Measurements from ENCODE around the gene AMBRA1.

Gene AMBRA1

DNA sequence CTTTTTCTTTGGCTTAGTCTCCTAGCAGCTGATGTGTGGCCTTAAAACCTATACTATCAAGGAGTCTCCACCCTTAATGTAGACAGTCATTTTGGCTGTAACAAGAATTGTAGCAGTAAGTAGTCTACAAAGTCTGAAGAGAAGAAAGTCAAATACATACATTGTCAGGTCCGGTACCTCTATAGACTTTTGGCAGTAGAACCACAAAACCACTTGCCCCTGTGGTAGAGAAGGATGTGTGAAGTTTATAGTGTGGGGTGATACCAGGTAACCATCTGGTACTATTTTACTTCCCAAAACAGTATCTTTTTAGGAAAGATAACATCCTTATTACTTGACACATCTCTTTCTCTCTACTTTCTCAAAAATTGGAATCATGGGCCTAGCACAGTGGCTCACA, 38.7 kb upstream of the AMBRA1 start:
- TF ChIP-seq SPI1 (IDR thresholded peaks at IDR 0.05; ENCODE audit: borderline replicate concordance, low read depth) (no peak), POLR2AphosphoS5 (IDR thresholded peaks at IDR 0.05; ENCODE audit: low read depth) (no peak), GABPA (IDR thresholded peaks at IDR 0.05; ENCODE audit: low read depth) (no peak)
- TF ChIP-seq, protein P1, sequence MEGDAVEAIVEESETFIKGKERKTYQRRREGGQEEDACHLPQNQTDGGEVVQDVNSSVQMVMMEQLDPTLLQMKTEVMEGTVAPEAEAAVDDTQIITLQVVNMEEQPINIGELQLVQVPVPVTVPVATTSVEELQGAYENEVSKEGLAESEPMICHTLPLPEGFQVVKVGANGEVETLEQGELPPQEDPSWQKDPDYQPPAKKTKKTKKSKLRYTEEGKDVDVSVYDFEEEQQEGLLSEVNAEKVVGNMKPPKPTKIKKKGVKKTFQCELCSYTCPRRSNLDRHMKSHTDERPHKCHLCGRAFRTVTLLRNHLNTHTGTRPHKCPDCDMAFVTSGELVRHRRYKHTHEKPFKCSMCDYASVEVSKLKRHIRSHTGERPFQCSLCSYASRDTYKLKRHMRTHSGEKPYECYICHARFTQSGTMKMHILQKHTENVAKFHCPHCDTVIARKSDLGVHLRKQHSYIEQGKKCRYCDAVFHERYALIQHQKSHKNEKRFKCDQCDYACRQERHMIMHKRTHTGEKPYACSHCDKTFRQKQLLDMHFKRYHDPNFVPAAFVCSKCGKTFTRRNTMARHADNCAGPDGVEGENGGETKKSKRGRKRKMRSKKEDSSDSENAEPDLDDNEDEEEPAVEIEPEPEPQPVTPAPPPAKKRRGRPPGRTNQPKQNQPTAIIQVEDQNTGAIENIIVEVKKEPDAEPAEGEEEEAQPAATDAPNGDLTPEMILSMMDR (IDR thresholded peaks at IDR 0.05; ENCODE audit: insufficient read depth, low read length): no peak
- TF ChIP-seq, protein P2, sequence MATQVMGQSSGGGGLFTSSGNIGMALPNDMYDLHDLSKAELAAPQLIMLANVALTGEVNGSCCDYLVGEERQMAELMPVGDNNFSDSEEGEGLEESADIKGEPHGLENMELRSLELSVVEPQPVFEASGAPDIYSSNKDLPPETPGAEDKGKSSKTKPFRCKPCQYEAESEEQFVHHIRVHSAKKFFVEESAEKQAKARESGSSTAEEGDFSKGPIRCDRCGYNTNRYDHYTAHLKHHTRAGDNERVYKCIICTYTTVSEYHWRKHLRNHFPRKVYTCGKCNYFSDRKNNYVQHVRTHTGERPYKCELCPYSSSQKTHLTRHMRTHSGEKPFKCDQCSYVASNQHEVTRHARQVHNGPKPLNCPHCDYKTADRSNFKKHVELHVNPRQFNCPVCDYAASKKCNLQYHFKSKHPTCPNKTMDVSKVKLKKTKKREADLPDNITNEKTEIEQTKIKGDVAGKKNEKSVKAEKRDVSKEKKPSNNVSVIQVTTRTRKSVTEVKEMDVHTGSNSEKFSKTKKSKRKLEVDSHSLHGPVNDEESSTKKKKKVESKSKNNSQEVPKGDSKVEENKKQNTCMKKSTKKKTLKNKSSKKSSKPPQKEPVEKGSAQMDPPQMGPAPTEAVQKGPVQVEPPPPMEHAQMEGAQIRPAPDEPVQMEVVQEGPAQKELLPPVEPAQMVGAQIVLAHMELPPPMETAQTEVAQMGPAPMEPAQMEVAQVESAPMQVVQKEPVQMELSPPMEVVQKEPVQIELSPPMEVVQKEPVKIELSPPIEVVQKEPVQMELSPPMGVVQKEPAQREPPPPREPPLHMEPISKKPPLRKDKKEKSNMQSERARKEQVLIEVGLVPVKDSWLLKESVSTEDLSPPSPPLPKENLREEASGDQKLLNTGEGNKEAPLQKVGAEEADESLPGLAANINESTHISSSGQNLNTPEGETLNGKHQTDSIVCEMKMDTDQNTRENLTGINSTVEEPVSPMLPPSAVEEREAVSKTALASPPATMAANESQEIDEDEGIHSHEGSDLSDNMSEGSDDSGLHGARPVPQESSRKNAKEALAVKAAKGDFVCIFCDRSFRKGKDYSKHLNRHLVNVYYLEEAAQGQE (IDR thresholded peaks at IDR 0.05; ENCODE audit: insufficient replicate concordance, low read depth): no peak

DNA sequence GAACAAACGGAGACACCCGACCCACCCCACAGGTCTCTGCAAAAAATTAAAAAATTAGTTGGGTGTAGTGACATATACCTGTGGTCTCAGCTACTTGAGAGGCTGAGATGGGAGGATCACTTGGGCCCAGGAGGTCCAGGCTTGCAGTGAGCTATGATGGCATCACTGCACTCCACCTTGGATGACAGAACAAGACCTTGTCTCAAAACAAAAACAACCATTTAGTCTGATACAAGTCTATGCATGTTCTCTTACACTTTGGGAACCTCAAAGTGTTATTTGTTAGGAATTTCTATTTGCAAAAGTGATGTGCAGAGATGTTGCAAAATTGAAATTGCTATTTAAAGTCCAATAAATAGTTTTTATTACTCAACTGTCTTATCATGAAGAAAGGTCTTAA, 37.9 kb upstream of the AMBRA1 start:
- TF ChIP-seq POLR2AphosphoS5 (IDR thresholded peaks at IDR 0.05; ENCODE audit: low read depth) (no peak), SPI1 (IDR thresholded peaks at IDR 0.05; ENCODE audit: borderline replicate concordance, low read depth) (no peak), GABPA (IDR thresholded peaks at IDR 0.05; ENCODE audit: low read depth) (no peak)
- TF ChIP-seq, protein P1 (IDR thresholded peaks at IDR 0.05; ENCODE audit: insufficient read depth, low read length): no peak
- TF ChIP-seq, protein P2 (IDR thresholded peaks at IDR 0.05; ENCODE audit: insufficient replicate concordance, low read depth): no peak
- Histone ChIP-seq H3K4me3 (replicated peaks; ENCODE audit: insufficient read depth, low read length) (no peak overlapping the region), H3K27me3 (ENCODE audit: insufficient read depth, poor library complexity, severe bottlenecking) (no peaks in the 10 kb centered on the region), H3K27ac (replicated peaks) (no peak overlapping the region)
- no peak for DNase-seq (ENCODE audit: low read depth in 1 of 2, low spot score in 1 of 2)

More for the DNA sequence above, 38.7 kb upstream of the AMBRA1 start:
- H3K27me3 ChIP-seq (ENCODE audit: insufficient read depth, poor library complexity, severe bottlenecking): no peaks in the 10 kb centered on the region
- DNase-seq (ENCODE audit: low read depth in 1 of 2, low spot score in 1 of 2): no peak
- H3K4me3 ChIP-seq (replicated peaks; ENCODE audit: insufficient read depth, low read length): no peak overlapping the region
- H3K27ac ChIP-seq (replicated peaks): no peak overlapping the region; the same call in 1 of the 2 replicates

DNA sequence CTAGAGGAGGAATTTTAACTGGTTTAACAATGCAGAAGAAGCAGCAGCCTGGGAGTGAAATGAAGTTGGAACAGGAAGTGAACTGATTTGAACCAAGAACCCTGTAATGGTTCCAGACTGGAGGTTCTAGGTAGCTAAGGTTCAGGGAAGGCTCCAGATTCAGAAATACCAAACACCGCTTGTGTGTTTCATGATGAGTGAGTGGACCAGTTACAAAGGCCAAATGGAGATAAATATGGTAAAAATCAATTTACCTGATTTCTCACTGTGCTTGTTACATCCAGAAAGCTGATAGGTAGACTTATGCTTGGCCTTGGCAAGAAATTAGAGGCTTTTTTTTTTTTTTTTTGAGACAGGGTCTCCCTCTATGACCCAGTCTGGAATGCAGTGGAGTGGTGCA, 36.4 kb upstream of the AMBRA1 start:
- no peak for DNase-seq (ENCODE audit: low read depth in 1 of 2, low spot score in 1 of 2)
- TF ChIP-seq SPI1 (IDR thresholded peaks at IDR 0.05; ENCODE audit: borderline replicate concordance, low read depth) (no peak), GABPA (IDR thresholded peaks at IDR 0.05; ENCODE audit: low read depth) (no peak), POLR2AphosphoS5 (IDR thresholded peaks at IDR 0.05; ENCODE audit: low read depth) (no peak)
- TF ChIP-seq, protein P1 (IDR thresholded peaks at IDR 0.05; ENCODE audit: insufficient read depth, low read length): no peak
- TF ChIP-seq, protein P2 (IDR thresholded peaks at IDR 0.05; ENCODE audit: insufficient replicate concordance, low read depth): no peak
- H3K27ac ChIP-seq (replicated peaks): no peak overlapping the region
- no peak overlapping the region for H3K4me3 ChIP-seq (replicated peaks; ENCODE audit: insufficient read depth, low read length)
- H3K27me3 ChIP-seq (ENCODE audit: insufficient read depth, poor library complexity, severe bottlenecking): no peaks in the 10 kb centered on the region
